Stimulated activated naive CD8-positive, alpha-beta T cell treated with anti-CD3 and anti-CD28 coated beads, Interleukin-15, amount 100 ng/mL, for 72 hours (primary cell): Measurements from ENCODE around the gene C5orf47.

Source experiments
- ATAC-seq: fragments of 150-1000 bp; cut with Tn5 transposase; 2 replicates; pipeline ENCODE4 v1.10.0; 2021; ENCODE audit warnings: mild to moderate bottlenecking, moderate library complexity
- DNase-seq, 2 donors: peaks; one replicate each; pipeline ENCODE4 v3.0.0; 2021 to 2022
- H3K27ac Mint-ChIP-seq, 2 donors: one replicate each; pipeline ENCODE4 v1.8.0; 2022; ENCODE audit warnings: mild to moderate bottlenecking in 2 of 2, mixed read lengths in 2 of 2, moderate library complexity in 2 of 2
- H3K27me3 Mint-ChIP-seq: one replicate; pipeline ENCODE4 v1.8.0; 2022; ENCODE audit warnings: mixed read lengths
- H3K4me1 Mint-ChIP-seq: one replicate; pipeline ENCODE4 v1.8.0; 2022; ENCODE audit warnings: mild to moderate bottlenecking, mixed read lengths
- H3K4me3 Mint-ChIP-seq, 2 donors: one replicate each; pipeline ENCODE4 v1.8.0; 2022; ENCODE audit warnings: mild to moderate bottlenecking in 2 of 2, mixed read lengths in 2 of 2, moderate library complexity in 1 of 2
- H3K9me3 Mint-ChIP-seq, 2 donors: one replicate each; pipeline ENCODE4 v1.8.0; 2022; ENCODE audit warnings: mixed read lengths in 2 of 2

The C5orf47 gene

DNA sequence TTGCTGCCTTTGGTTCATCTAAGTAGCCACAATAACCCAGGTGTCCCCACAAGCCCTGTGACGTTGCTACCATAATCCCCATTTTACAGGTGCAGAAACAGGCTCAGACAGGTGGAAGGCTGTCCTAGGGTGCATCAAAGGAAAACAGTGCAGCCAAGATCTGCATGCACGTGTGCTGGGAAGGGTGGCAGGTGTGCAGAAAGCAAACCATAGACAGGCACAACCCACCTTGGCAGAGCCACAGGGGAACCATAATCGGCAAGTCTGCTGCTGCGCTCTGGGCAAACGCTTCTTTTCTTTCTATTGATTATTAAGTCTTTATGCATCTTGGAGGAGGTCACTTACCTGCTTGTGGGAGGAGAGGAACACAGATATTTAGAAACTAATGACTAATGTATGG is 63.7 kb downstream of the C5orf47 start:
- ATAC-seq (no peak), DNase-seq (no peak)
- Mint-ChIP-seq H3K27me3 (peaks cover 12% of the 10 kb centered on the region), H3K27ac (no peak overlapping the region), H3K4me1 (no peaks in the 10 kb centered on the region), H3K9me3 (no peaks in the 10 kb centered on the region), H3K4me3 (no peak overlapping the region)

GRCh38 chr5:174053905-174054304 is 64.9 kb downstream of the C5orf47 start:
- DNase-seq (no peak), ATAC-seq (no peak)
- Mint-ChIP-seq H3K9me3 (no peaks in the 10 kb centered on the region), H3K4me3 (no peak overlapping the region), H3K27me3 (peaks cover 24% of the 10 kb centered on the region), H3K4me1 (no peaks in the 10 kb centered on the region), H3K27ac (no peak overlapping the region)
